Right forelimb (tissue), 1 donor: ENCODE measurements around the gene SMIM14.
"Not testable (repeated sequence)": the region's sequence is repeated elsewhere in the genome, so short reads cannot be mapped to it uniquely, and the experiment has no call there.

Source experiments
- DNase-seq: peaks from one replicate; pipeline ENCODE4 v3.0.0-alpha.2; 2018

SMIM14 gene

DNA sequence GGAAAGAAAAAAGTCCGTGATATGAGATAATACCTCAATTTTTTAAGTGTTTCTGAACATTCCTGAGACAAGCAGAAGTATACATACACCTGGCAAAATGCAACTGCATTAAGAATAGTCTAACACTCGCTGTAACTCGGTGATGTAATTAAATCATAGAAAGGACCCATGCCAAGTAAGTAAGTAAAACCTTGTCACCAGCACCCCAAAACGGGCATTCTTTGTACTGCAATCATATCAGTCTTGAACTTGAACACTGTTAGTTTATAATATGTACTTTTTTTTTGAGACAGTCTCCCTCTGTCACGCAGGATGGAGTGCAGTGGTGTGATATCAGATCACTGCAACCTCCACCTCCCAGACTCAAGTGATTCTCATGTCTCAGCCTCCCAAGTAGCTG lies 47.4 kb downstream of the SMIM14 start:
- no peak for DNase-seq

DNA sequence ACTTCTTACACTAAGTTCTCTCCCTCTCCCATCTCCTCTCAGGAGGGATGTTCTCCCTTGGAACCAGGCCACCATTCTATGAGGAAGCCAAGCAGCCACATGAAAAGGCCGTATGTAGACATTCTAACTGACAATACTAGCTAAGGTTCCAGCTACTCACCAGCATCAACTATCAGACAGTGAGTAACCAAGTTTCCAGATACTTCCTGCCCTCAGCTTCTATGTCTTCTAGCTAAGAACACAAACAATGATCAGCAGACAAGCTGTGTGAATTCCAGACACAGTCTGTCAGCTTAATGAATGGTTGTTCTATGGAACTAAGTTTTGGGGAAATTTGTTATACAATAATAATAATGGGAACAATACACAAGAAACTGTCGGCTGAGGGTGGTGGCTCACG lies 50.8 kb downstream of the SMIM14 start:
- DNase-seq = no peak

DNA sequence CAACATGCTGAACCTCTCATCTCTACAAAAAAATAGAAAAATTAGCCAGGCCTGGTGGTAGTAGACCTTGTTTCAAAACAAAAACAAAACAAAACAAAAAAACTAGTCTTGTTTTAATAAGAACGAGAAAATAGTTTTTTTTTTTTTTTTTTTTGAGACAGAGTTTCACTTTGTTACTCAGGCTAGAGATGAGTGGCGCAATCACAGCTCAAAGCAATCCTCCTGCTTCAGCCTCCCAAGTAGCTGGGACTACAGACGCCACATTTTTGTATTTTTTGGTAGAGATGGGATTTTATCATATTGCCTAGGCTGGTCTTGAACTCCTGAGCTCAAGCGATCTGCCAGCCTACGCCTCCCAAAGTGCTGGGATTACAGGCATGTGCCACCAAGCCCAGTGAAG lies 63.7 kb downstream of the SMIM14 start:
- no peak for DNase-seq

DNA sequence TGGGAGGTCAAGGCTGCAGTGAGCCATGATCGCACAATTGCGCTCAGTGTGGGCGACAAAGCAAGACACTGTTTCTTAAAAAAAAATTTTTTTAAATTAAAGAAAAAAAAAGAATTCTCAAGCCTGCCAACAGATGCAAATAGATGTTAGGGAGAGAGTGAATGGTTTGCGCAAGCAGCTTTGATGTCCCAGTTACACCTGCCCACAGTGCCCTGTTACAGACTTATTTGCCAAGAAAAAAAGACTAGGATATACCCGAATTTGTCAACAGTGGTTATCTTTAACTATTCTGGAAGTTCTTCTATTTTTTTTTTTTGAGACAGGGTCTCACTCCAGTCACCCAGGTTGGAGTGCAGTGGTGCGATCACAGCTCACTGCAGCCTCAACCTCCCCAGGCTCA lies 67.2 kb downstream of the SMIM14 start:
- DNase-seq = no peak

DNA sequence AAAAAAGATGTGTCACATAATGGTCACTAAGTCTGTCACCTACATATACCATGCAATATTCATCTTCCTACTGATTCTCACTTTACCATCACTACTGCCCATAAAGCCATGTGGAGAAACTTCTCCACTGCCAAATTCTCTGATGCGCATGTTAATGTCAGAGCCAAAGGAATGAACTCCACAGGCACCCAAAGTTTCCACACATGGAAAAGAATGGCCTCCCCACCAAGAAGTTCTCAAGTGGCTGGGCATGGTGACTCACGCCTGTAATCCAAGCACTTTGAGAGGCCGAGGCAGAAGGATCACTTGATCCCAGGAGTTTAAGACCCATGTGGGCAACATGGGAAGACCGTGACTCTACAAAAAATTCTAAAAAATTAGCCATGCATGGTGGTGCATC lies 67.6 kb downstream of the SMIM14 start:
- DNase-seq = no peak

DNA sequence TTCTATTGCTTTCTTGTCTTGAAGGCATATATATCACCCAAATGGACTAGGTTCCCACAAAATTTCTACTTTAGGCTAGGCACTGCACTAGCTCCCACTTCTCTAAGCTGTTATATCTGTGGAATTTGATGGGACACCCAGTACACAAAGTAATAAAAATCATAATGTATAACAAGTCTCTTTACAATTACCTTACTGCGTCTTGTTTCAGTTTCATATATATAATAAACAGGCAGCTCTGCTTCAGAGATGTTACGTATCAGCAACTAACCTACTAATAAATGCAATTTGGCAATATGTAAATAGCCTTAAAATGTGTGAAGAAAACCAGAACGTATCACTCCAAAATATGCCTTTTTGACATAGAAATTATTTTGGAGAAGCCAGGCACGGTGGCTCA lies 69.5 kb downstream of the SMIM14 start:
- DNase-seq = no peak

DNA sequence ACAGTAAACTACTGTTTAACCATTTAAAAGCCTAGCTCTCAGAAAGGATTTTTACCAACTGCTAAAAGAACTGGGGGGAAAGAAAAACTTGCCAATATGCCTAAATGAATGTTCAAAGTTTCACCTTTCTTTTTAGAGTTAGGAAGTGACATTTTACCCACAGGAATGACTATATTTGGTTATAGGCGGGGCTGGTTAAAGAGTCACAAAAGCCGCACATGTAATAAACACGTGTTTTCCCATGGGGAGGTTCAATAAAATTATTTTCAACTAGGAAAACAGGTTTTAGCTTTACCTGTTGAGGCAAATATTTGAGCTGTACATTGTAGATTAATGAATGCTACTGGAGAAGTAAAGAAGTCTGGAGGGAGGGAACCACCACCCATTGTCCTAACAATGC lies 69.9 kb downstream of the SMIM14 start:
- no peak for DNase-seq

DNA sequence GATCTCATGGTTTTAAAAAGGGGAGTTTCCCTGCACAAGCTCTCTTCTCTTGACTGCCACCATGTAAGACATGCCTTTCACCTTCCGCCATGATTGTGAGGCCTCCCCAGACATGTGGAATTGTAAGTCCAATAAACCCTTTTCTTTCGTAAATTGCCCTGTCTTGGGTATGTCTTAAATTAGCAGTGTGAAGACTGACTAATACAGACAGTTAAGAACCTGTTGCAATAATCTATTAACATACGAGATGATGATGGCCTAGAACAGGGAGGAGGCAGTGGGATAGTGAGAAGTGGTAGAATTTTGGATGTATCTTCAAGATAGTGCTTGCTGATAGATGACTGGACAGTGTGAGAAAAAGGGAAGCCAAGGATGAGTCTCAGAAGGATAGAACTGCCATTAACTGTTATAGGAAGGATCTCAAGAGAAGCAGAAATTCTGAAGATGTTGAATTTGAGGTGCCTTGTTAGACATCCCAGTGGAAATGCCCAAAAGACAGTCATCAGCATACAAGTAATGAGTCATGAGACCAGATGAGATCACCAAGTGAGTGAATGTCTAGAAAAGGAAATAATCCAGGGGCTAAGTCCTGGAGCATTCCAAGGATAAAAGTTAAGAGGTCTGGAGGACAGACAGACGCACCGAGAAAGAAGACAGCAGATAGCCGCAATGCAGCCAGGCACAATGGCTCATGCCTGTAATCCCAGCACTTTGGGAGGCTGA lies 72.6 kb downstream of the SMIM14 start:
- DNase-seq = no peak

DNA sequence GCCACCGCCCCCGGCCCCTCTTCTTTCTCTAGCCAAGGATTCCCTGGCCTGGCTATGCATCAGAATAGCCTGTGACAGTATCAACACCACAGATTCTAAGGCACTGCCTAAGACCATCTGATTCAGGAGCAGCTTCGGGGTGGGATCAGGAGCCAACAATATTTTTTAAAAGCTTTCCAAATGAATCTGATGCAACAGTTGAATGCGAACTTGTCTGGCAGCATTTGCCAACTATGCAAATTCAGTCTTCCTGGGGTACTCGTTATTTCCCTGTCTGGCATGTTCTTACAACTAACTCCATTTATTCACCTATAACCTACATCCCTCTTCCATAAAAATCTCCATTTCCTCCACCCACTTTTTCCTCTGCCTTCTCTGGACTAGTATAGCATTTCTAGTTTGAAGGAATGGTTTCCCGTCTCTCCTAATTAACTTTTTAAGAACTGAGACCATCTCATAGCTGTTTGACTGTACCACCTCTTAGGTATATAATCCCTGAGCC lies 75.3 kb downstream of the SMIM14 start:
- DNase-seq = no peak

DNA sequence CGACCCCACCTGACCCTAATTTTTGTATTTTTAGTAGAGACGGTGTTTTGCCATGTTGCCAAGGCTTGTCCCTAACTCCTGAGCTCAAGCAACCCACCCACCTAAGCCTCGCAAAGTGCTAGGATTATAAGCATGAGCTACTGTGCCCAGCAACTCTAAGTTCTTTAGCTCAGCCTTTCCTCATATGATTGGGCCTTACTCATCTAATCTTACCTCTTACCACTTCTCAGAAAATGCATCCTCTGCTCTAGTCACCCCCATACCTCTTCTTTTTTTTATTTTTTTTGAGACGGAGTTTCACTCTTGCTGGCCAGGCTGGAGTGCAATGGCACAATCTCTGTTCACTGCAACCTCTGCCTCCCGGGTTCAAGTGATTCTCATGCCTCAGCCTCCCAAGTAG lies 75.9 kb downstream of the SMIM14 start:
- DNase-seq = no peak

DNA sequence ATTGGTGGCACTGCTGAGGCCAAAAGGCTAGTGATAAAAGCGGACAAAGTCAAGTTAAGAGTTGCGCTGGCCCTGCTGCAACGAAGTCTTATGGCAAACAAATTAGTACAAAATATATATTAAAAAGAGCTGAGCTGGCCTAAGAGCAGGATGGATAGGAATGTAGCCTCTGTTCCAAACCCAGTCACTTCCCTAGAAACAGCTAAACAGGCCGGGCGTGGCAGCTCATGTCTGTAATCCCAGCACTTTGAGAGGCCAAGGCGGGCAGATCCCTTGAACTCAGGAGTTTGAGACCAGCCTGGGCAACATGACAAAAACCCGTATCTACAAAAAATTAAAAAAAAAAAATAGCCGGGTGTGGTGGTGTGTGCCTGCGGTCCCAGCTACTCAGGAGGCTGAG lies 79.0 kb downstream of the SMIM14 start:
- DNase-seq = no peak

DNA sequence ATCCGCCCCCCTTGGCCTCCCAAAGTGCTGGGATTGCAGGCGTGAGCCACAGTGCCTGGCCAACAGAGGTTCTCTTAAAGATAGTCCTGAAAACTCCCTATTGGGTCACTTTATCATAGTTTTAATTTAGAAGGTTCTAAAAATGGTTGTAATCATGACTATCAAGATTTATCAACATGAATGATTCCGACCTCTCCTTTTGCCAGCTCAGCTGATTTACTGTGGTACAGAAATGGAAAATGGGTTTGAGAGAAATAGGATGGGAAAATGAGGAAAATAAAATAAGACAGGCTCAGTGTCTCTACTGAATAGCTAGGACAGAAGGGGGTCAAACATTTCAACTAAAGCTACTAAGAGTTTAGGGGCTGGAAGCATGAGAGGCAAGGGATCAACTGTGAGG lies 83.2 kb downstream of the SMIM14 start:
- no peak for DNase-seq

DNA sequence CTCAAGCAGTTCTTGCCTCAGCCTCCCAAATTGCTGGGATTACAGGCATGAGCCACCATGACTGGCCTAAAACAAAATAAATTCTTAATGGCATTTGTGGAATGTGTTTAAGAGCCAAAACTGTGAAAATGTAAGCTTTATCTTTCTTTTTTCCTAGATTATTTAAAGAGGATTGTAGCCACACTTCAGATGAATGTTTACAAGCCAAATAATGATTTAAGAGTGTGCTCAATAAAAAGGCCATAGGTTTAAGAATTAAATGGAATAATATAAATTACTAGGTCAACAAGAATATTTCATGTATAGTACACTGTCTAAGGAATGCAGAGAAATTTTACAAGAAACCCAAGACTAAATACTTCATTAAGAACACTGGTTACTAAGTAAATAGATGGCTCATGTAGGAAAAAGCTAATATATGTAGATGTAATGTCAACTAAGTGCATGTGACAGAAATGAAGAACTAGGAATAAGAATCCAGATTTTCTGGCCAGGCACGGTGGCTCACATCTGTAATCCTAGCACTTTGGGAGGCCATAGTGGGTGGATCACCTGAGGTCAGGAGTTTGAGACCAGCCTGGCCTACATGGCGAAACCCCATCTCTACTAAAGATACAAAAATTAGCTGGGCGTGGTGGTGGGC lies 90.1 kb downstream of the SMIM14 start:
- DNase-seq = no peak

DNA sequence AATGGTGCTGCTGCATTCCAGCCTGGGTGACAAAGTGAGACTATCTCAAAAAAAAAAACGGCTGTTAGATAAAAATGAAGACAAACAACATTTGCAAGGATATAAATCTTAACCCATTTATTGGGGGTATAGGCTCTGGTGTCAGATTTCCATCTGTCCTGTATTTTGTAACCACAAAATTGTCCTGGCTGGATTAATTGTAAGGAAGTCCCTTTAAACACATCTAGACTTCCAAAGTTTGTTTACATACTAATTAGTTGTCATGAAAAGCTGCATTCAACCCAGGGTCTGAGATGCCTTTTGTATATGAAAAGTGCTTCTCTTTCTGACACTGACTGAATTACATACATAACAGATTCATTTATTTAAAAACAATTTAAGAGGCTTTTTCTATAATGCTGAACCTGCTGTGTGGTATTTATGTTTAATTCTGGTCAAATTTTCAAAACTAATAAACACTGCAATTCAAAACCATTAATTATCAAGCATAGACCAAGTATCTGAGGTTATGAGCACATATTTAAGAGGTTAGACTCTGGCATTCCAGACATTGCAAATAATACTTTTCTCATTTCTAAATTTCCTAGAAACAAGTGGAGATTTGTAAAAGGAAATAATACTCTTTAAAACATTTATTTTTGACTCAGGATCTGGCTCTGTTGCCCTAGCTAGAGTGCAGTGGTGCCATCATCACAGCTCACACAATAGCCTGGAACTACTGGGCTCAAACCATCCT lies 93.9 kb downstream of the SMIM14 start:
- no peak for DNase-seq

DNA sequence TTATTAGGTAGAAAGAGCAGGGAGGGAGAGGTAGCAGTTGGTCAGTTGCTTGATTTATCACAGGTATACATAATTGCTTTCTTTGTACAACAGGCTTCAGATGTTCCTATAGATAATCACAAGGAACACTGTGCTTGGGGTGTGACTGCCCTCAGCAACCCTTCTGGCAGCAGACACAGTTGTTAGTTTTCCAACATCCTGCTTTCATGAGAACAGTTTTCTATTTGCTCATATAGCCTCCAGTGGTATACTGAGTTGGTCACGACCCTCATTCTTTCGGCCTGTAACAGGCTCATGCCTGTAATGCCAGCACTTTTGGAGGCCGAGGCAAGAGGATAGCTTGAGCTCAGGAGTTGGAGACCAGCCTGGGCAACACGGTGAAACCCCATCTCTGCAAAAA lies 94.6 kb downstream of the SMIM14 start:
- DNase-seq = not testable (repeated sequence)

DNA sequence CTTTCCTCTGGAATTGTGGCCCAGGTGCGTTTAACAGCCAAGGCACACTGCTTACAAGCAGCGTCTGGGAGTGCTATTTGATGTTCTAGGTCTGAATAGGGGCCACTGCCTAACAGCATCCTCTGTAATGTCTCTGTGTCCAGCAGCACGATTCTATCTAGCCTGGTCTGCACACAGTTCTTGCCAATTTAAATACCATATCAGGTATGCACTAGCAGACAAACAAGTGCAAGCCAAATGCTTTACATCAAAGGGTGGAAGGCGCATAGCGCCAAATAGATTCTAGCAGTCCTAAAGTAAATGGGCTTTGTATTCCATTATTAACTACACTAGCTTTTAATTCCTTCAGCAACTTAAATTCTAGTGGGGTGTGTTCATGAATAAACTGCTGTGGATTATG lies 95.6 kb downstream of the SMIM14 start:
- DNase-seq = no peak

DNA sequence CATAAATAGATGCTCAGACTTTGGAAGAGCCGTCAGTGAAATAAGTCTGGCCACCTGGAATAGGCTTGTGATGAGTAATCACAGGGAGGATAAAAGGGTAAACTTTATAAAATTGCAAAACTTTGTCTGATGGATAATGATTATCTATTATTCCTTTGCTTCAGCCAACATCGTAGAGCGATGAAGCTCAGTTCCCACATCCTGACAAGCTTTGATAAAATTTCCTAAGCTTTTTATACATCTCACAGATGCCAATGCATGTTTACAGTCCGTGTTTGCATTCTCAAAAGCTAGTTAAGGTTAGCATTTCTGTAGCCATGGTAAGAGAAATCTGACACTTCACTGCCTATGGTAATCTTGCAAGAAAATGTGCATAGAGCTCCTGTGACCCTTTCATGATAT lies 96.1 kb downstream of the SMIM14 start:
- no peak for DNase-seq

DNA sequence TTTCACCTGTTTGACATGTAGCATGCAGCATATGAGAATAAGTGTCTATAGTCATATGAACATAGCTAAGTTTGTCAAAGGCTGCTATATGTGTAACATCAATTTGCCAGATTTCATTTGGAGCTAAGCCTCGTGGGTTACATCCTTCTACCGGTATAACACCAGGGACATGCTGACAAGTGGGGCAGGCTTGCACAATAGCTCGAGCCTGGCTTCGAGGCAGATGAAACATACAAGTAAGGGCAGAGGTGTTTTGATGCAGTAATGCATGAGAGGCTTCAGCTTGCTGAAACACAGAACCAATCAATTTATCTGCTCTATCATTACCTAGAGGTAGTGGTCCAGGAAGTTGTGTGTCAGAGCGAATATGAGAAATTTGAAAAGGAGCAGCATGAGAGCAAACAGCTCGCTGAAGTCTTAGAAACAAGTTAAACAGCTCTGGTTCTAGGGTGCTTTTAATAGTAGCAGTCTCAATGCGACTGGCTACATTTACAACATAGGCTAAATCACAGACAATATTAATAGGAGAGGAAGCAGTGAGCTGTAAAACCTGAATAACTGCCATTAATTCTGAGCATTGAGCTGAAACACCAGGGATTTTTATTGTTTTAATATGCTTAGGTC lies 96.6 kb downstream of the SMIM14 start:
- no peak for DNase-seq

DNA sequence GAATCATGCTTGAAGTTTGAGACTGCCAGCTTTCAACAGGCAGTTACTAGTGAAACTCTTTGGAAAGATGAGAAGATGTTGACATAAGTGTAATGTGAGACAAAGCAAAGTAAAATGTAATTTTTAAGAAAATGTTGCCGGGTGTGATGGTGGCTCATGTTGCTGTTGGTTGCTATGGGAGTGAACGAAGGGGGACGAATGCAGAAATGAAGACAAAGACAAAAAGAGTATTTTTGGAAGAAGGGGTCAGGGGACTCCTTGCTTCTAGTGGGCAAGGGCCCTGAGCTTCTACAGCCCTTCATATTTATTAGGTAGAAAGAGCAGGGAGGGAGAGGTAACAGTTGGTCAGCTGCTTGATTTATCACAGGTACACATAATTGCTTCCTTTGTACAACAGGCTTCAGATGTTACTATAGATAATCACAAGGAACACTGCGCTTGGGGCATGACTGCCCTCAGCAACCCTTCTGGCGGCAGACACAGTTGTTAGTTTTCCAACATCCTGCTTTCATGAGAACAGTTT lies 99.5 kb downstream of the SMIM14 start:
- no peak for DNase-seq

DNA sequence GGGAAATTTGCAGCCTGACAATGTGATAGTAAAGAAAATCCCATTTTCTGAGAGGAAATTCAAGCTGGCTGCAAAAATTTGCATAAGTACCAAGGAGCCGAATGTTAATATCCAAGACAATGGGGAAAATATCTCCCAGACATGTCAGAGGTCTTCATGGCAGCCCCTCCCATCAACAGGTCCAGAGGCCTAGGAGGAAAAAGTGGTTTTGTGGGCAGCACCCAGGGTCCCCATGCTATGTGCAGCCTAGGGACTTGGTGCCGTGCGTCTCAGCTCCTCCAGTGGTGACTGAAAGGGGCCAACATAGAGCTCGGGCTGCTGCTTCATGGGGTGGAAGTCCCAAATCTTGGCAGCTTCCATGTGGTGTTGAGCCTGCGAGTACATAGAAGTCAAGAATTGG lies 105.1 kb downstream of the SMIM14 start:
- no peak for DNase-seq

DNA sequence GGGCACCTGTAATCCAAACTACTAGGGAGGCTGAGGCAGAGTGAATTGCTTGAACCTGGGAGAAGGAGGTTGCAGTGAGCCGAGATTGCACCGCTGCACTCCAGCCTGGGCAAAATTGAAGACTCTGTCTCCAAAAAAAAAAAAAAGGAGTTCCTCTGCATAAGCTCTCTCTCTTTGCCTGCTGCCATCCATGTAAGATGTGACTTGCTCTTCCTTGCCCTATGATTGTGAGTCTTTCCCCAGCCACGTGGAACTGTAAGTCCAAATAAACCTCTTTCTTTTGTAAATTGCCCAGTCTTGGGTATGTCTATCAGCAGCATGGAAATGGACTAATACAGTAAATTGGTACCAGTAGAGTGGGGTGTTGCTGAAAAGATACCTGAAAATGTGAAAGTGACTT lies 106.4 kb downstream of the SMIM14 start:
- DNase-seq = not testable (repeated sequence)

DNA sequence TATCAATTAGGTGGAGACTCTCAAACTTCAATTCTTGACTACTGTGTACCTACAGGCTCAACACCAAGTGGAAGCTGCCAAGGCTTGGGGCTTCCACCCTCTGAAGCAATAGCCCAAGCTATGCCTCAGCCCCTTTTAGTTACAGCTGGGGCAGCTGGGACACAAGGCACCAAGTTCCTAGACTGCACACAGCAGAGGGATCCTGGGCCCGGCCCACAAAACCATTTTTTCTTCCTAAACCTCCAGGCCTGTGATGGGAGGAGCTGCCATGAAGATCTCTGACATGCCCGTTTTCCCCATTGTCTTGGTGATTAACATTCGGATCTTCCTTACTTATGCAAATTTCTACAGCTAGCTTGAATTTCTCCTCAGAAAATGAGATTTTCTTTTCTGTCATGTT lies 108.0 kb downstream of the SMIM14 start:
- DNase-seq = no peak

DNA sequence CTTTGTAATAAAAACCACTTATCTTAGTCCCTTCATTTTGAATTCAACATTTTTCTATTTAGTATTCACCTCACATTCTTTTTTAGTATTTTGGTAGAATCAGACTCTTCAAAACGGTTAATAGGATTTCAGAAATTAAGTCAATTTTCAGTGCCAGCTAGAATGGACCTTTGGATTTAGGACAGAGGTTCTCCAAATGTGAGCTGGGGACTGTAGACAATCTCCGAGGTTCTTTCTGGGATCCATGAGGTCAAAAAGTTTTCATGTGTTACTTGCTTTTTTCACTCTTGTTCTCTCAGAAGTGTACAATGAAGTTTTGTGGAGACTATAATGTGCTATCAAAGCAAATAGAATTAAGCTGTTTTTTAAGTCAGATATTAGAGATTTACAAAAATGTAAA lies 109.1 kb downstream of the SMIM14 start:
- no peak for DNase-seq
